Activated gamma-delta T cell treated with anti-CD3 and anti-CD28 coated beads, Interleukin-2, amount 50 U/mL, for 16 hours (primary cell): ENCODE measurements around the gene CTCF.
"Not testable (repeated sequence)": the region's sequence is repeated elsewhere in the genome, so short reads cannot be mapped to it uniquely, and the experiment has no call there.

Source experiments
- DNase-seq: peaks from one replicate; pipeline ENCODE4 v3.0.0-alpha.2; 2020; ENCODE audit warnings: low read depth

The CTCF gene, protein sequence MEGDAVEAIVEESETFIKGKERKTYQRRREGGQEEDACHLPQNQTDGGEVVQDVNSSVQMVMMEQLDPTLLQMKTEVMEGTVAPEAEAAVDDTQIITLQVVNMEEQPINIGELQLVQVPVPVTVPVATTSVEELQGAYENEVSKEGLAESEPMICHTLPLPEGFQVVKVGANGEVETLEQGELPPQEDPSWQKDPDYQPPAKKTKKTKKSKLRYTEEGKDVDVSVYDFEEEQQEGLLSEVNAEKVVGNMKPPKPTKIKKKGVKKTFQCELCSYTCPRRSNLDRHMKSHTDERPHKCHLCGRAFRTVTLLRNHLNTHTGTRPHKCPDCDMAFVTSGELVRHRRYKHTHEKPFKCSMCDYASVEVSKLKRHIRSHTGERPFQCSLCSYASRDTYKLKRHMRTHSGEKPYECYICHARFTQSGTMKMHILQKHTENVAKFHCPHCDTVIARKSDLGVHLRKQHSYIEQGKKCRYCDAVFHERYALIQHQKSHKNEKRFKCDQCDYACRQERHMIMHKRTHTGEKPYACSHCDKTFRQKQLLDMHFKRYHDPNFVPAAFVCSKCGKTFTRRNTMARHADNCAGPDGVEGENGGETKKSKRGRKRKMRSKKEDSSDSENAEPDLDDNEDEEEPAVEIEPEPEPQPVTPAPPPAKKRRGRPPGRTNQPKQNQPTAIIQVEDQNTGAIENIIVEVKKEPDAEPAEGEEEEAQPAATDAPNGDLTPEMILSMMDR

DNA sequence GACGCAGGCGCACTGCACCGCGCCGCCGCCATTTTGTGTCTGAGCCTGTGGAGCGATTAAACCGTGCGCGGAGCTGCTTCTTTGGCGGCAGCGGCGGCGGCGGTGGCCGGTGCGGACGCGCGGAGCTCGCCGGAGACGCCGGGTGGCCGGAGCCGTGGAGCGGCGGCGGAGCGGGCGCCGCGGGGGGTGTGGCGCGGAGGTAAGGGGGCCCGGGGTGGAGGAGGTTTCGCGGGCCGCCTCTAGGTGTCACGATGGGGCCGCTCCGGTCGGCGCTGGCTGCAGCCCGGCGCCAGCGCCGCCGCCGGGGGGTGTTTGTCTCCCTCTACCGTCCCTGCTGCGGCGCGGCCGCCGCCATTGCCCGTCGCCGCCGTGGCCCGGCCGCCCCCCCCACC, at the start of gene CTCF:
Gene CTCF, plus strand, starts transcription at position 1 of the 392 bp plus-strand sequence. CDS start 48,307 bp downstream, outside the sequence.
- peak; percentile 69 for DNase-seq

DNA sequence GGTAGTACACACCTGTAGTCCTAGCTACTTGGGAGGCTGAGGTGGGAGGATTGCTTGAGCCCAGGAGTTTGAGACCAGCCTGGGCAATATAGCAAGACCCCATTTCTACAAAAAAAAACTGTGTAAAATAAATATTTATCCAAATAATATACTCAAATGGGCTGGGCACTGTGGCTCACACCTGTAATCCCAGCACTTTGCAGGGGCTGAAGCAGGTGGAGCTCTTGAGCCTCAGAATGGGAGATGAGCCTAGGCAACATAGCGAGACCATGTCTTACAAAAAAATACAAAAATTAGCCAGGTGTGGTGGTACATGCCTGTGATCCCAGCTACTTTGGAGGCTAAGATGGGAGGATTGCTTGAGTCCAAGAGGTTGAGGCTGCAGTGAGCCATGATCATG, 48.4 kb upstream of the CTCF start:
- DNase-seq = not testable (repeated sequence)

DNA sequence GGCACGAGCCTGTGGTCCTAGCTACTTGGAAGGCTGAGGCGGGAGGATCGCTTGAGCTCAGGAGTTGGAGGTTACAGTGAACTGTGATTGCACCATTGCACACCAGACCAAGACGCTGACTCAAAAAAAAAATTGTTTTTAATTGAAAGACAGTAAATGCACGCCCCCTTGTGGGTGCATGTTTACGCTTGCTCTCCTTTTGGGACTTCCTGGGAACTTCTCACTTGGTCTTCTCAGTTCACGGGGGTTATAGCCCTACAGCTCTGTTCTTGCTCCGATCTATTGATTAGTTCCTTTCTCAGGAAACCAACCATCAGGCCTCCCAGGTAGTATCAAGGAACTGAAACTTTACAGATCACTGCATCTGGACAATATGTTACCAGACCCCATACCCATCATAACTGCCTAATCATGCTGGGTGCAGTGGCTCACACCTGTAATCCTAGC, 47.9 kb upstream of the CTCF start:
- DNase-seq = peak; percentile 72

DNA sequence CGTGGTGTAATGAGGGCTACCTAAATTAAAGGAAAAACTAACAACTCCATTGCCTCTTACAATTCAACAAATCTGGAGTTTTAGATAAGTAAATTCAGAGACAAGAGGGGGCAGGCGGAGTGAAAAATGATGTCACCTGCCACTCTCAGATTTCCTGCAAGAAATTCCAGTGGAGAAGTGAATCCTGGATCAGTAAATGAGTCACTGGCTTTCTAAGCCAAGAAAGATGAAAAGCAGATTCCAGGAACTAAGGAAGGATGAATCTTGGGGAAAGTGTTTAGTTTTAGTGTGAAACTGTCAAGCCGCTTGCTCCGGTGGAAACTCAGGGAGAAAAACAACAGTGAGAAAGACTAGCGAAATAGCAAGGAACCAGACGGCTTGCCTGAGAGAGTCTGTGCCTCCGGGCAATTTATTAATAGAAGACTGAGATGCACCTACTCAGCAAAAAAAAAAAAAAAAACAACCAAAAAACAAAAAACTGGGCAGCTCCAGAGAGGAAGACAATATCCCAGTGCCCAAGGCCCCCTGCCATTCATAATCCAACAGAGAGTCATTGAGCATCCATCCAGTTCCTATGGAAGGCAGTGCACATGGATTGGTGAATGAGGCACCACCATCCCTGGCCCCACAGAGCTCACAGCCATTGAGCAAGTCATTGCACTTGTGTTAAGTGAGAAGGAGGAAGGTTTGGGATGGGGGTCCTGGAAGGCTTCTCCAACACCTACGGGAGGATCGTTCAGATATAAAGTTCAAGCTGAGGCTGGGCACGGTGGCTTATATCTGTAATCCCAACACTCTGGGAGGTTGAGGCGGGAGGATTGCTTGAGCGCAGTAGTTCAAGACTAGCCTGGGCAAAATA, 45.8 kb upstream of the CTCF start:
- DNase-seq = no peak

DNA sequence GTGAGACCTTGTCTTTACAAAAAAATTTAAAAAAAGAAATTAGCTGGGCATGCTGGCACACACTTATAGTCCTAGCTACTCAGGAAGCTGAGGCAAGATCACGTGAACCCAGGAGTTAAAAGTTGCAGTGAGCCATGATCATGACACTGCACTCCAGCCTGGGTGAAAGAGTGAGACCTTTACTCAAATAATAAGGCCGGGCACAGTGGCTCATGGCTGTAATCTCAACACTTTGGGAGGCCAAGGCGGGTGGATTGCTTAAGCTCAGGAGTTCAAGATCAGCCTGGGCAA, 45.2 kb upstream of the CTCF start:
- DNase-seq = no peak

DNA sequence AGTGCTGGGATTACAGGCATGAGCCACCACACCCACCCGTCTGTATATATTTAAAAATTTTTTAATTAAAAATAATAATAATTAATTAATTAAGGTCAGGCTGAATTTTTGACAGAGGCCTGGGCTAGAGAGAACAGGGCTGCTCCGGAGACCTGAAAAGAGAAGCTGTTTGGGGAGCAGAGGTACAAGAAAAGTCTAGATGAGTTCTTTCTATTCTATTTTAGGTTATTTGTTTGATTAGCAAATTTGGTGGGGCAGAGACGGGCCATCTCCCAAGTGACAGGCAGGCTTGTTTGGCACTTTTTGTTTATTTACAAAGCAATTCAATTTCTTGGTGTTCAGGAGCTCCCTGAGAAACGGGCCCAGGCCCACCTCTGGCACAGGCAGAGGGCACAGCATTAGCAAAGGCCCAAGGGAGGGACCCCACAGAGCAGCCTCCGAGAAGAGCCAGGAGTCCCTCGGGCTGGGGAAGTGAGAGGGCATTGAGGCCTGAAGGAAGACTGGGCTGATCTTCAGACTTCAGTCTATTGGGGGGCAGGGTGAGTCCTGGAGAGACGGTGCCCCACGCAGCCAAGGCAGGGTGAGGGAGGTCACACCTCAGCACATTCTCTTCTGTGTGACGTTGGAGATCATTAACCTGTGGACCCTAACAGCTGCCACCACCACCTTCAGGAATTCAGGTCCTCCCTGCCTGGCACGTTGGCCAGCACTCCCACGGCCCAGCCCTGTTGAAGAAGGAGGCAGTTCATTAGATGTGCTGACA, 44.5 kb upstream of the CTCF start:
- DNase-seq = no peak

DNA sequence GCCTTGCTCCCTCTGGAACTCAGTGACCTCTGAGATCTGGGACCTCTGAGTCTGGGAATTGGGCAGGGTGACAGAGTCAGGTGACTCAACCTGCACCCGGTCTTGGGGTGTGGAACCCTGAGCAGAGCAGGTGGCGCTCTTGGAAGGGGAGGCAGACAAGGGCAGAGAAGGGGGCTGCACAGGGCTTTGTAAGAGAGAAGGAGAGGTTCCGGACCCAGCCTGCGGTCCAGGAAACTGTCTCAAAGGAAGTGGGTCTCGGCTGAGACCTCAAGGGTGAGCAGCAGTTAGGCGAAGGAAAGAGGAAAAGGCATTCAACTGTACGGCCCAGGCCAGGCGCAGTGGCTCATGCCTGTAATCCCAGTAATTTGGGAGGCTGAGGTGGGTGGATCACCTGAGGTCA, 43.6 kb upstream of the CTCF start:
- no peak for DNase-seq

DNA sequence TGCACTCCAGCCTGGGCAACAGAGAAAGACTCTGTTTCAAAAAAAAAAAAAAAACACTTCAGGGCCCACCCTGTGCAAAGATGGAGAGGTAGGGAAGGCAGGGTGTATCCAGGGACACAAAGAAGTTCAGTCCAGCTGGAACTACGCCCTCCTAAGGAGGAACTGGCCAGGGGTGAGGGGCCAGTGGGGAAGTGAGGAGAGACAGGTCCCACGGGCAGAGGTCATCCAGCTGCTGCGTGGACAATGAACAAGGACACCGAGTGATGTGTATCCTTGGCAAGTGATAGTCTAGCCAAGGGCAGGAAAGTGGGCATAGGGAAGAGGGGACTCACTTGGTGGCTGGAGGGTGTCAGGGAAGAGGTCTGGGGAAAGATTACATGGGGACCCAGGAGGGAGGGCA, 43.1 kb upstream of the CTCF start:
- no peak for DNase-seq

DNA sequence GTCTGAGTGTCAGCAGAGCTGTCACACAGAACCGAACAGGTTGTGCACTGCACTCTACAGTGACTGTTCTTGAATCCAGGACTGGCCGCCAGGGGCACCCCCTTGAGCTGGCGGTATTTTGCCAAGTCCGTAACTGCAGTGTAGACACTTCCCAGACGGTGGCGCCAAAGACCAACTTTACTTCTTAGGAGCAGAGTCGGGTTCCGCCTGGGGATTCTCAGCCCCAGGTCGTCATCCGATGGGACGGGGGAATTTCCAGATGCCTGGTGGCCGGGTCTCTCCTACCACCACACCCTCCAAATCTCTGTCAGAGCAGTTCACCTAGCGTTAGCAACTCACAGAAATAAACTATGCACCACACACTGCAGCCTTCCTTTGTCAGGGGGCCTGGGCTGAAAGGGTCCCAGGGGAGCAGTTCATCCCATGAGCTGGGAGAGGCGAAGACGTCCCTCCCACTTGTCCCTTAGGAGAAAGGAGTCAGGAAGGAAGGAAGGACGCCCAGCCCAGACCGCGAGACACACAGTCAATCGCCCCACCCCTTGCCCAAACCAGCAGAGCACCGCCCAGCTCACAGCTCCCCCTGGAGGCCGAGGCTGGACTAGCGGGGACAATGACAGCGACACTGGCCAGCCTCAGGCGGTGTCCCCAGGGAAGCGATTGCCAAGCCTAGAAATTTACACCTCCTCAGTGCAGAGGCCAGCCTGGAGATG, 41.1 kb upstream of the CTCF start:
- DNase-seq = peak; percentile 96

DNA sequence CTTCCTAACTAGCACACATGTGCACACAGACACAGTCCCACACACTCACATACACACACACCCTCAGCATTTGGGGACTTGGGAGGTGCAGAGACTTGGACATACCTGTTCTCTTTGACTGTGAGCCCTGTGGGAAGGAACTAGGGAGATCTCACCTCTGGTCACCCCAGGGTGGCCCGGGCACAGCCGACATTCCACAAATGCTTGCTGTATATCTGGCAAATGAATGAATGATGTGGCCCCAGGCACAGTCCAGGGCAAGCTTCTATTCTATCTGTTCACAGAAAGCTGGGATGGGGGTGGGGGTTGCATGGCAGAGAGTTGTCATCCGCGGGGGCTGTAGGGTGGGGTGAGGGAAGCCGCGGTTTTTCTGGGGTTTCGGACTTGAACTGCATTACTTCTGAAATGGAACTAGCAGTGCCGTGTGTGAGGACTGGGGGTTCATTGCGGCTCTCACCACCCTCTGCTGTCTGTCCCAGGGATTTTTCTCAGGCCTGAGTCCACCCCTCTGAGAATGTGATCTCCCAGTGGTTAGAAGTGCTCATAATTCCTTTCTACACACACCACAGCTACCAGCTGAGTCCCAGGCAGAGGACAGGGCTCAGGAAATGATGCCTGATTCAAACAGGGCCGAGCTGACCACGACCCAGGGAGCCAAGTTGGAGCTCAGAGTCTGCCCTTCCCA, 37.0 kb upstream of the CTCF start:
- no peak for DNase-seq

DNA sequence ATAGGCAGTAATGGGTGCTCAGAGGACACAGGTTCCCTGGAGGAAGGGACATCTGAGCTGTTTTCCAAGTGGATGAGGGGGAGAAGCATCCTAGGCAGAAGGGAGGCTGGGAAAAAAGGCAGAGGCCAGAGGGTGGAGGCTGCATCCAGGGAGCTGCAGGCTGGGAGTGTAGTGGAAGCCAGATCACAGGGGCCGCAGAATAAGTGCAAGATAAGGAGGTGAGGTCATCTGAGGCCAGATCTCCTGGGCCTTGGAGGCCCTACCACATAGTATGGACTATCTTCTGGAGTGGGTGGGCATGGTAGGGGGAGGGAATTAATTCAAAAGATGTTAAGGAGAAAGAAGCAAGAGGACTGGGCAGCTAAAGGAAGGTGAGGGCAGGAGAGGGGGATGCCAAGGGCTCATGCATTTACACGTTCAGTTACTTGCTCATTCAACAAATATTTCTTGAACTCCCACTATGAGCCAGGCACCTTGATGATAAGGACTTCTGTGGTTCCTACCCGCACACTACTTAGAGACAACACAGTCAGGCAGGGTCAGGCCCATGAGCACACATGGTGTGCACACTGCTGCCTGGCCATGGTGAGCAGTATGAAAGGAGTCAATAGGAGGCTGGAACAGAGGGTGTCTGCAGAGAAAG, 36.1 kb upstream of the CTCF start:
- no peak for DNase-seq

DNA sequence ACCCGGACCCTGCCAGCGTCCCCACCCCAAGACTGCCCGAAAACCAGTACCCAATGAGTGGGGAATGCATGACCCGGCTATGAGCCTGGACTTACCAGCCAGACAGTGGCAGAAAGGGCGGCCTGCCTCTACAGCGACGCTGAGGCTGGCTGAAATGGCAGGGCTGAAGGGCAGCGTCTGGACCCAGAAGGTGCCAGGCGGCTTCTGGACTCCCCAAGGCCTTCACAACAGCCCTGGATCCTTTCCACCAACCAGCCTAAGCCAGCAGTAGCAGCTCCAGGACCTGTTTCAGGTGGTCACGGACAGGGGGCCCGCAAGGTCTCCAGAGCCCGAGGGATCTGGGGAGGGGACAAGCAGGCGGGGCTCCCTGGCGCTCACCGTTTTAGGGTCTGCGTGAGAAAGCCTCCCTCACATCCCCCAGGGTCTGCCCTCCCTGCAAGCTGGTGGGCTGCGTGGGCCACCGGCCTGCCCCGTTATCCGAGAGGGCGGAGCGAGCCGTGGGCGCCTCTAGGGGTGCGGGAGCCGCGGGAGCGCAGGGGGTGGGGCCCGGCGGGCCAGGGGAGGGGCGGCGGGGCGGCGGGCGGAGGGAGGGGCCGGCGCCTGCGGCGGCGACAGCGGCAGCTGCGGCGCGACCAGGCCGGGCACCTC, 34.0 kb upstream of the CTCF start, which contains the start of gene RIPOR1:
Gene RIPOR1, plus strand, starts transcription at position 608 of the 648 bp plus-strand sequence. CDS start 9,618 bp downstream, outside the sequence.
- no peak for DNase-seq

DNA sequence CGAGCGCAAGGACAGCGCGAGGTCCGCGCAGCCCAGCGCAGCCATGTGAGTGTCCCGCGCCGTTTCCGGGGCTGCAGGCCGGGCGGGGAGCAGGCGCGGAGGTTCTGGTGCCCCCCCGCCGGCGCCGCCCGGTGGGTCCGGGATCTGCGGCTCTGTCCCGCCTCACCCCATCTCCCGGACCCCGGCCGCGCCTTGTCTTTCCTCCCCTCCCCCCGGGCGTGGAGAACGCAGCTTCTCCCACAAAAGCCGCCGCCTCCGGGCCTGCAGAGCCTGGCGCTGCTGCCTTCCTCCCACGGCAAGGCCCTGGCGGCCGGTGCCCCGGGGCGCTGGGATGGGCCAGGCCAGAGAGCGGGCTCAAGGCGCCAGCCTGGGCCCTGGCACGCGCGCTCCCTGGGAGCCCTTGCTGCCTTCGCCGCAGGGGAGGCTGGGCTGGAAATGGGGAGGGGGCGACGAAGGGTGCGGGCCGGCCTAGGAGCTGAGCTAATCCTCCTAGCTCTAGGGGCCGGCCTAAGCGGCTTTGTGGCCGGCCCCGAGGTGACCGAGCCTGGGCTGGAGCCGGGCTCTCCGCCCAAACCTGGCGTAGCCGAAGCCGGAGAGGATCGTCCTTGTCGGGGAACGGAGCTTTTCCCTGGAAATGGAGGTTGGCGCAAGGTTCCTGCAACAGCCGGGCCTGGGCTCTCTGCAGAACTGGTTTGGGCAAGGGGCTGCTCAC, 33.3 kb upstream of the CTCF start:
- no peak for DNase-seq

DNA sequence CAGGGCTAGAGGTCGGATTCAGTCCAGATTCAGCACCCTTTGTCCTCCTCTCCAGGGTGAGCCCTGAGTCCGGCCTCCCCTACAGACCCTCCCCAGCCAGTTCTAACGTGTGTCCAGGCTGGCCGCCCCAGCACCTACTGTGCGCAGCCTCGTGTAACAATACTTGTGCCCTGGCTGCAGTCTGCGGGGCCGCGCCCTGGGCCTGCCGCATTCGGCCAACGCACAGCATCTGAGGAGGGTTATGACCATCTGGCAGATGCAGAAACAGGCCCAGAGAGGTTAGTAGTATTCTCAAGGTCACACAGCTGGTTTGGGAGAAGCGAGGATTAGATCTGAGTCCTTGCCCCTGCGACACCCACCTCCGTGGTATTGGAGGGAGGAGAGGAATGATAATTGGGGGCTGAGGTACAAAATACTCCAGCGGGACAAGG, 32.7 kb upstream of the CTCF start:
- DNase-seq = no peak

DNA sequence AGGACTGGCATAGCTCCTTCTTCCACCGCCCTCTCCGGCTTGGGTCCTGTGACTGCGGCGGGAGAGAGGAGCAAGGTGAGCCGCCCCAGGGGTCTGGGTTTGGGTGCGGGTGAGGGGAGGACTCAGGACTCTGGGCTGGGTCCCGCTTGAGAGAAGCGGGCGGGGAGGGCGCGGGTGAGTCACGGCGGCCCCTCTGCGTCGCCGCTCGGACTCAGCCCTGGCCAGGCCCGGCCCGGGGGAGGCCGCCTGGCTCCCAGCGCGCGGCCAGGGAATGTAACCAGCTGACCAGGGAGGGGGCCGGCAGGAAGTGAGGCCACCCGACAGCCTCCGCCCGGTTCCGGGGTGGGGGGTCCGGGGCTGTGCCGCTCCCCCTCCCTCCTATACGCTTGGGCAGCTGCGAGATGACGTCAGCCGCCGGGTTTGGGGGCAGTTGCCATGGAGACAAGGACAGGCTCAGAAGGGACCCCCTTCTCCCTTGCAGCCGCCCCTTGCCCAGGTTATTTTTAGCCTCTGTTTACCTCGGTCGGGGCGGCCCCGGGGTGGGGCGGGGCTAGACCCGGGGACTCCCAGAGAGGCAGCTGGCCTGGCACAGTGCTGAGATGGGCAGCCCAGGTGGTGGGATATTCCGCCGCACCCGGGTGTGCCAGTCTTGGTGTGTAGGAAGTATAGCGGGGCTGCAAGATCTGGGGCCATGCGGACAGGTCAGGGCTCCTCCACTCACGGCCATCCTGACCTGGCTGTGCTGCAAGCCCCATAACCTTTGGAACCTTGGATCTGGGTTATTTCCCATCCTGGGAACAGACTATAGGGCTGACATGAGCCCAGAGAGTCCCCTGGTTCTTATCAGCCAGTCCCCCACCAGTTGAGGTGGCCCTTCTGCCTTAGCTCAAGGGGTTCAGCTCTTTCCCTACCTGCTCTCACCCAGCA, 32.0 kb upstream of the CTCF start:
- no peak for DNase-seq

DNA sequence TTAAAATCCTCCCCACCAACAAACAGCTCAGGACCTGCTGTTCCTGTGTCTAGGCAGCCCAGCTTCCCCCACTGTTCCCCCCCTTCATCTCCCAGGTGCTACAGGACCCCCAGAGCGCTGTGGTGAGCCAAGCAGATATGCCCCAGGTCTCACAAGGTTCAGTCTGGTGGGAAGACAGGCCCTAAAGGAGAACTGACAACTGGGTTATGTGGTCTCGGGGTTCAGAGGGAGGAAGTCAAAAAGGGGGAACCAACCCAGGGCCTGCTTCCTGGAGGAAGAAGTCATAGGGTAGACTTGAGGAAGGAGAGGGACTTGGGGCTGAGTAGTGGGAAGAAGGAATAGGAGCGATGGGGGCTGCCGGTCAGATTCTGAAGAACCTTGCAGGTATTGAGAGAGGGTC, 31.1 kb upstream of the CTCF start:
- DNase-seq = no peak

DNA sequence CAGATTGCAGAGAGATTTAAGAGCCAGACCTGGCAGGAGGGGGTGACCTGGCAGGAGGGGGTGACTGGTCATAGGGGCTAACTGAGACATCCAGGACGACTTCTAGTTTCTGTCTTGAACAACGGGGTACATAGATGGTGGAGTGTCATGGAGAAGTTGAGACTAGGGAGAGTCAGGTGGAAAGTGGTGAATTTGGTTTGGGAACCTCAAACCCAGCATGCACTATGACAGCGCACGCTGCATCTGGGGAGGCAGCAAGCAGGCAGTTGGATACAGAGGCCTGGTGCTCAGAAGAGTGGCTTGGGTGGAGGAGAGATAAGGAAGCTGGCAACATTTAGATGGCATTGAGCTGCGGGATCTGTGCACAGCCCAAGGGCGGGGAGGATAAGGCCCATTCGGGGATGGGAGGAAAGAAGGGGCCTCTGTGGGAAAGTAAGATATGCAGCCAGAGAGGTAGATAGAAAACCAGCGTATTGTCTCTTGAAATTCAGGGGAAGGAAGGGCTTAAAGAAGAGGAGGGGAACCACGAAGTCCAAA, 29.2 kb upstream of the CTCF start:
- no peak for DNase-seq
